CD14-positive monocyte (primary cell): ENCODE measurements around the gene CAMK4. TPM values are rescaled to one million over a fixed set of nuclear protein-coding genes. Genes with fewer than 3 reads are reported as not detected.

Experiments
- DNase-seq, 3 donors: peaks; one replicate each; pipeline ENCODE4 v3.0.0-alpha.2; 2011 to 2022
- H2AFZ ChIP-seq: 2 replicates; pipeline ENCODE4 v1.6.0; 2012; ENCODE audit warnings: mild to moderate bottlenecking, low read depth, low read length, inconsistent platforms; ENCODE audit not compliant: insufficient read depth, poor library complexity, severe bottlenecking
- H3K27ac ChIP-seq, 2 donors: 1 replicate in 1 of 2; 2 replicates in 1 of 2; pipeline ENCODE4 v1.5.1; 2012 to 2013; ENCODE audit warnings: low read length in 2 of 2, control low read depth in 1 of 2, inconsistent platforms in 1 of 2, low read depth in 1 of 2, mild to moderate bottlenecking in 1 of 2
- H3K27me3 ChIP-seq, 2 donors: one replicate each; pipeline versions ENCODE4 v1.6.0 to v1.6.1; 2011 to 2013; ENCODE audit warnings: low read length in 2 of 2; ENCODE audit not compliant: control insufficient read depth in 2 of 2, insufficient read depth in 2 of 2
- H3K36me3 ChIP-seq, 2 donors: replicated peaks in 1 of 2; 1 replicate in 1 of 2; 2 replicates in 1 of 2; pipeline versions ENCODE4 v1.5.1 to v1.6.1; 2012 to 2013; ENCODE audit warnings: low read length in 2 of 2, control low read depth in 1 of 2, inconsistent platforms in 1 of 2, mild to moderate bottlenecking in 1 of 2; ENCODE audit not compliant: insufficient read depth in 2 of 2, control insufficient read depth in 1 of 2
- H3K4me1 ChIP-seq, 2 donors: 1 replicate in 1 of 2; 2 replicates in 1 of 2; pipeline versions ENCODE4 v1.5.1 to v1.6.1; 2012 to 2013; ENCODE audit warnings: low read length in 2 of 2, control low read depth in 1 of 2, inconsistent platforms in 1 of 2, mild to moderate bottlenecking in 1 of 2, moderate library complexity in 1 of 2; ENCODE audit not compliant: insufficient read depth in 2 of 2, control insufficient read depth in 1 of 2
- H3K4me2 ChIP-seq: replicated peaks from 2 replicates; pipeline ENCODE3; 2012; ENCODE audit warnings: low read length, moderate library complexity, mild to moderate bottlenecking; ENCODE audit not compliant: poor library complexity, severe bottlenecking; ENCODE audit errors: extremely low read depth
- H3K4me3 ChIP-seq, 3 experiments: fragments of 200-600 bp in 1 of 3; sonication (generic) in 1 of 3; replicated peaks in 1 of 3; 1 replicate in 2 of 3; 2 replicates in 1 of 3; pipeline ENCODE4 v1.5.1; 2011 to 2013; ENCODE audit warnings: low read length in 3 of 3, mild to moderate bottlenecking in 3 of 3, control low read depth in 2 of 3, low read depth in 2 of 3, inconsistent platforms in 1 of 3, moderate library complexity in 1 of 3
- H3K79me2 ChIP-seq: 2 replicates; pipeline ENCODE4 v1.6.0; 2012; ENCODE audit warnings: mild to moderate bottlenecking, control low read depth, inconsistent platforms, low read length, moderate library complexity; ENCODE audit not compliant: insufficient read depth
- H3K9ac ChIP-seq: 2 replicates; pipeline ENCODE4 v1.6.0; 2017; ENCODE audit warnings: low read length, mild to moderate bottlenecking; ENCODE audit not compliant: insufficient read depth, poor library complexity, severe bottlenecking
- H3K9me3 ChIP-seq, 2 donors: replicated peaks in 1 of 2; 1 replicate in 1 of 2; 2 replicates in 1 of 2; pipeline versions ENCODE4 v1.5.1 to v1.6.1; 2012 to 2013; ENCODE audit warnings: low read length in 2 of 2, control low read depth in 1 of 2; ENCODE audit not compliant: control insufficient read depth in 1 of 2, insufficient read depth in 1 of 2
- H4K20me1 ChIP-seq: 2 replicates; pipeline ENCODE4 v1.6.0; 2012; ENCODE audit warnings: mild to moderate bottlenecking, low read length, control low read depth, moderate library complexity; ENCODE audit not compliant: insufficient read depth
- H3K27ac Mint-ChIP-seq, 7 donors: one replicate each; pipeline ENCODE4 v1.8.0; 2020; ENCODE audit warnings: mild to moderate bottlenecking in 7 of 7, mixed read lengths in 7 of 7, moderate library complexity in 6 of 7, inconsistent platforms in 2 of 7
- H3K27me3 Mint-ChIP-seq, 3 donors: one replicate each; pipeline ENCODE4 v1.8.0; 2021 to 2022; ENCODE audit warnings: low read depth in 3 of 3, mild to moderate bottlenecking in 3 of 3, mixed read lengths in 3 of 3, moderate library complexity in 3 of 3, inconsistent platforms in 1 of 3
- H3K36me3 Mint-ChIP-seq, 2 donors: one replicate each; pipeline ENCODE4 v1.8.0; 2020; ENCODE audit warnings: mixed read lengths in 2 of 2, inconsistent platforms in 1 of 2, mild to moderate bottlenecking in 1 of 2
- H3K4me1 Mint-ChIP-seq: one replicate; pipeline ENCODE4 v1.8.0; 2020; ENCODE audit warnings: mild to moderate bottlenecking, mixed read lengths
- H3K4me3 Mint-ChIP-seq, 2 donors: one replicate each; pipeline ENCODE4 v1.8.0; 2020; ENCODE audit warnings: mild to moderate bottlenecking in 2 of 2, mixed read lengths in 2 of 2, moderate library complexity in 1 of 2
- H3K9me3 Mint-ChIP-seq, 7 donors: one replicate each; pipeline ENCODE4 v1.8.0; 2020 to 2022; ENCODE audit warnings: mixed read lengths in 7 of 7, mild to moderate bottlenecking in 6 of 7, moderate library complexity in 6 of 7, inconsistent platforms in 2 of 7
- WGBS: methylation state at CpG from one replicate; pipeline ENCODE4 v1.1.5; 2013; ENCODE audit warnings: missing lambda C conversion rate; ENCODE audit not compliant: insufficient coverage; 5-methylcytosine and 5-hydroxymethylcytosine counted together
- intact Hi-C, 2 donors: fragments of 100-400 bp; cut with micrococcal nuclease; formaldehyde crosslinking; loops; one replicate each; pipeline versions ENCODE4 v1.15.0 to v1.15.1; 2023
- polyA plus RNA-seq, 3 donors: library from polyadenylated mRNA; depleted of rRNA in 1 of 3; unstranded in 2 of 3; stranded (reverse) in 1 of 3; fragments of 300-500 nt in 2 of 3; fragments of >200 nt in 1 of 3; fragmentation: Illumina TruSeq in 2 of 3; gene quantifications; 1 replicate in 2 of 3; 2 replicates in 1 of 3; pipeline ENCODE4 v1.2.3, GENCODE V29; 2012 to 2021
- TF ChIP-seq, protein P1 (sequence below): fragments of 200-600 bp; IDR thresholded peaks from one replicate; pipeline ENCODE4 v1.8.0; 2022; ENCODE audit warnings: antibody characterized with exemption, mild to moderate bottlenecking

The CAMK4 gene
- polyA plus RNA-seq, 3 donors: 0.24 to 0.28 TPM; not detected in 1

DNA sequence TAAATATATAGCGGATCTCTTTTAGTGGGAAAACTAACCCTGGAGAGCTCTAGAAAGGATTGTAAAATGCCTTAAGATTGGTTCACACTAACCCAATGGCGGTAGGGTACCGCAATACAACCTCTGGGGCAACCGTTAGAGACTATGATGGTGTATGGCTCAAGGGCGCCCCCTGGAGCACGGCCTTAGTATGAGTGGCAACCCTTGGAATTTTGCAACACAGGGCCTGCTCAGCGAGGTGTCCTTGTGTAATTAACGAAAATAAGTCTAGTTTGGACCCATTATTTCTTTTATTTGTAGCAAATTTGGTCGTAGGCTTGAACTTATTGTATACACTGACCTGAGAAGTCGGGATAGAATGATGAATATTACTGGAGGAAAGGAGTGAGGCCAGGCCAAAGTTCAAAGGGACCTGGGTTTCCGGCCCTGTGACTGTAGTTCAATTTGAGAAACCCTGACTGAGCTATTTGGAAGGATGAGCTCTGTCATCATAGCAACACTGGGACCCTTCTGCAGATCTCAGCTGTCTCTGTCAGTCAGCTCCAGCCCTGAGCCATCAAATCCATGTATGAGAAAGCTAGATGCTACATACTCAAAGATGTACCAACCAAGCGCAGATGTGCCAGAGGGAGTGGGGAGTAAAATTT is 54.8 kb downstream of the CAMK4 start:
- Histone ChIP-seq H3K4me1 (no peaks in the 10 kb centered on the region), H3K9ac (no peak overlapping the region), H3K79me2 (no peaks in the 10 kb centered on the region), H3K4me3 (no peak overlapping the region), H3K27ac (no peak overlapping the region), H3K36me3 (no peaks in the 10 kb centered on the region), H3K27me3 (no peaks in the 10 kb centered on the region), H4K20me1 (no peaks in the 10 kb centered on the region), H3K4me2 (no peak overlapping the region), H2AFZ (no peak overlapping the region), H3K9me3 (no peaks in the 10 kb centered on the region)
- DNase-seq: no peak
- Mint-ChIP-seq H3K27ac (no peak overlapping the region), H3K9me3 (no peaks in the 10 kb centered on the region), H3K27me3 (peaks cover 0 to 3% (median 2%) of the 10 kb centered on the region in 3 donors), H3K36me3 (no peaks in the 10 kb centered on the region), H3K4me3 (no peak overlapping the region), H3K4me1 (no peaks in the 10 kb centered on the region)
- WGBS: 35% methylated on average over 10 of the region's 12 CpGs
- TF ChIP-seq, protein P1, sequence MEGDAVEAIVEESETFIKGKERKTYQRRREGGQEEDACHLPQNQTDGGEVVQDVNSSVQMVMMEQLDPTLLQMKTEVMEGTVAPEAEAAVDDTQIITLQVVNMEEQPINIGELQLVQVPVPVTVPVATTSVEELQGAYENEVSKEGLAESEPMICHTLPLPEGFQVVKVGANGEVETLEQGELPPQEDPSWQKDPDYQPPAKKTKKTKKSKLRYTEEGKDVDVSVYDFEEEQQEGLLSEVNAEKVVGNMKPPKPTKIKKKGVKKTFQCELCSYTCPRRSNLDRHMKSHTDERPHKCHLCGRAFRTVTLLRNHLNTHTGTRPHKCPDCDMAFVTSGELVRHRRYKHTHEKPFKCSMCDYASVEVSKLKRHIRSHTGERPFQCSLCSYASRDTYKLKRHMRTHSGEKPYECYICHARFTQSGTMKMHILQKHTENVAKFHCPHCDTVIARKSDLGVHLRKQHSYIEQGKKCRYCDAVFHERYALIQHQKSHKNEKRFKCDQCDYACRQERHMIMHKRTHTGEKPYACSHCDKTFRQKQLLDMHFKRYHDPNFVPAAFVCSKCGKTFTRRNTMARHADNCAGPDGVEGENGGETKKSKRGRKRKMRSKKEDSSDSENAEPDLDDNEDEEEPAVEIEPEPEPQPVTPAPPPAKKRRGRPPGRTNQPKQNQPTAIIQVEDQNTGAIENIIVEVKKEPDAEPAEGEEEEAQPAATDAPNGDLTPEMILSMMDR: peak; percentile 53
- intact Hi-C loops: no loop called here

DNA sequence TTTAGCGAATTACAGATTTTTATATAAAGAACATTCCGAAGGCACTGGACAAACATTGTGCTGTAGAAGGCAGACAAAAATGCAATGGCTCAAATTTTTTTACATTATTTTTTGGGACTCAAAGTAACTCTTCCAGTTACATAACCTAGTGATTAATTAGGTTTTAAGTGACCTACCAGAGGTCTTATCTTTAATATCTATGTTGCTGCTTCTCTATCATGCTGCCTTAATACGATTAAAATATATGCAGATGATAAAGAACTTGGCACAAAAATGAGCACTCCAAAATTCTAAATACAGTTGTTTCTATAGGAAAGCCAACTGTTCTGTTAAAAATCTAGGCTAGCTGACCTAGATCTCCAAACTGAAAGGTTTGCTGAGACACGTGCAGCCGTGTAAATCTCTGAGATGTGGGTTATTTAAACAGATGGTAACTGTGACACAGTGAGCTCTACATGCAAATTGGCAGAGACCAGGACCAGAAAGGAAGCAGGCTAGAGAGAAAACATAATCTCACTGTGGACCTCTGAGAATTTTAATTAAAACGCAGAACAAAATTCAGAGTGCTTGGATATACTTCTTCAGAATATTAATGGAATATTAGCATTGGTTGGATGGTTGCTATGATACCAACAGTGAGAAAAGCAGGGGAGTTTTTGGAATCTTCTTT is 56.2 kb downstream of the CAMK4 start:
- DNase-seq: no peak
- no peaks in the 10 kb centered on the region for H3K36me3 Mint-ChIP-seq
- H3K4me1 ChIP-seq: no peaks in the 10 kb centered on the region
- no peak overlapping the region for H3K4me3 Mint-ChIP-seq
- no peak overlapping the region for H3K4me2 ChIP-seq
- H3K36me3 ChIP-seq: no peaks in the 10 kb centered on the region
- H3K27me3 Mint-ChIP-seq: peaks cover 0 to 3% (median 0%) of the 10 kb centered on the region in 3 donors
- H3K9me3 Mint-ChIP-seq: no peaks in the 10 kb centered on the region
- no peaks in the 10 kb centered on the region for H4K20me1 ChIP-seq
- H3K27me3 ChIP-seq: no peaks in the 10 kb centered on the region
- H3K27ac ChIP-seq: no peak overlapping the region
- H3K4me1 Mint-ChIP-seq: no peaks in the 10 kb centered on the region
- no peak overlapping the region for H2AFZ ChIP-seq
- no peak overlapping the region for H3K27ac Mint-ChIP-seq
- no peaks in the 10 kb centered on the region for H3K79me2 ChIP-seq
- WGBS: 73% methylated on average over 2 of the region's 6 CpGs
- intact Hi-C loops: no loop called here
- TF ChIP-seq, protein P1: no peak
- no peaks in the 10 kb centered on the region for H3K9me3 ChIP-seq
- H3K9ac ChIP-seq: no peak overlapping the region
- no peak overlapping the region for H3K4me3 ChIP-seq
